Measurements from ENCODE around the gene PHACTR1.

Gene PHACTR1

GRCh38 chr6:12716298-12716916, at the start of gene PHACTR1:
PHACTR1 (plus strand) TSS chr6:12716767.
- no peak within 1 kb of the TSS for H3K9ac ChIP-seq (ENCODE audit: low read depth in 1 of 2, low read length in 2 of 2)
- H3K4me3 ChIP-seq (ENCODE audit: low read length in 2 of 2): no peak within 1 kb of the TSS
- H3K4me1 ChIP-seq (ENCODE audit: control insufficient read depth in 2 of 2, insufficient read depth in 2 of 2, low read length in 2 of 2): no peaks in the 10 kb centered on the region
- no peaks in the 10 kb centered on the region for H3K9me3 ChIP-seq (ENCODE audit: control insufficient read depth in 2 of 2, low read length in 2 of 2)
- H3K36me3 ChIP-seq (ENCODE audit: control insufficient read depth in 2 of 2, insufficient read depth in 2 of 2, low read length in 2 of 2): no peaks in the 10 kb centered on the region
- peaks cover 7% of the 10 kb centered on the region in 2 donors for H3K27me3 ChIP-seq (ENCODE audit: control insufficient read depth in 2 of 2, insufficient read depth in 2 of 2, low read length in 2 of 2)
- H3K27ac ChIP-seq (ENCODE audit: low read depth in 2 of 2, low read length in 2 of 2): no peak within 1 kb of the TSS

GRCh38 chr6:12666886-12667285, 49.7 kb upstream of the PHACTR1 start:
- Histone ChIP-seq H3K4me3 (ENCODE audit: low read length in 2 of 2) (no peak overlapping the region), H3K27me3 (ENCODE audit: control insufficient read depth in 2 of 2, insufficient read depth in 2 of 2, low read length in 2 of 2) (no peaks in the 10 kb centered on the region), H3K9ac (ENCODE audit: low read depth in 1 of 2, low read length in 2 of 2) (no peak overlapping the region), H3K36me3 (ENCODE audit: control insufficient read depth in 2 of 2, insufficient read depth in 2 of 2, low read length in 2 of 2) (no peaks in the 10 kb centered on the region), H3K9me3 (ENCODE audit: control insufficient read depth in 2 of 2, low read length in 2 of 2) (no peaks in the 10 kb centered on the region), H3K4me1 (ENCODE audit: control insufficient read depth in 2 of 2, insufficient read depth in 2 of 2, low read length in 2 of 2) (no peaks in the 10 kb centered on the region), H3K27ac (ENCODE audit: low read depth in 2 of 2, low read length in 2 of 2) (no peak overlapping the region)

- Histone ChIP-seq H3K4me3 (ENCODE audit: low read length in 2 of 2) (no peak overlapping the region), H3K9me3 (ENCODE audit: control insufficient read depth in 2 of 2, low read length in 2 of 2) (no peaks in the 10 kb centered on the region), H3K27ac (ENCODE audit: low read depth in 2 of 2, low read length in 2 of 2) (no peak overlapping the region), H3K27me3 (ENCODE audit: control insufficient read depth in 2 of 2, insufficient read depth in 2 of 2, low read length in 2 of 2) (peaks cover 0 to 2% of the 10 kb centered on the region in 2 donors), H3K4me1 (ENCODE audit: control insufficient read depth in 2 of 2, insufficient read depth in 2 of 2, low read length in 2 of 2) (no peaks in the 10 kb centered on the region), H3K36me3 (ENCODE audit: control insufficient read depth in 2 of 2, insufficient read depth in 2 of 2, low read length in 2 of 2) (no peaks in the 10 kb centered on the region), H3K9ac (ENCODE audit: low read depth in 1 of 2, low read length in 2 of 2) (no peak overlapping the region)
These were observed 40.6 kb upstream of the PHACTR1 start for GRCh38 chr6:12675931-12676330.

GRCh38 chr6:12679341-12679740, 37.2 kb upstream of the PHACTR1 start:
- Histone ChIP-seq H3K27ac (ENCODE audit: low read depth in 2 of 2, low read length in 2 of 2) (no peak overlapping the region), H3K27me3 (ENCODE audit: control insufficient read depth in 2 of 2, insufficient read depth in 2 of 2, low read length in 2 of 2) (no peaks in the 10 kb centered on the region), H3K4me1 (ENCODE audit: control insufficient read depth in 2 of 2, insufficient read depth in 2 of 2, low read length in 2 of 2) (no peaks in the 10 kb centered on the region), H3K9ac (ENCODE audit: low read depth in 1 of 2, low read length in 2 of 2) (no peak overlapping the region), H3K4me3 (ENCODE audit: low read length in 2 of 2) (no peak overlapping the region), H3K9me3 (ENCODE audit: control insufficient read depth in 2 of 2, low read length in 2 of 2) (no peaks in the 10 kb centered on the region), H3K36me3 (ENCODE audit: control insufficient read depth in 2 of 2, insufficient read depth in 2 of 2, low read length in 2 of 2) (no peaks in the 10 kb centered on the region)

- Histone ChIP-seq H3K4me3 (ENCODE audit: low read length in 2 of 2) (no peak overlapping the region), H3K36me3 (ENCODE audit: control insufficient read depth in 2 of 2, insufficient read depth in 2 of 2, low read length in 2 of 2) (no peaks in the 10 kb centered on the region), H3K9ac (ENCODE audit: low read depth in 1 of 2, low read length in 2 of 2) (no peak overlapping the region), H3K27me3 (ENCODE audit: control insufficient read depth in 2 of 2, insufficient read depth in 2 of 2, low read length in 2 of 2) (no peaks in the 10 kb centered on the region), H3K4me1 (ENCODE audit: control insufficient read depth in 2 of 2, insufficient read depth in 2 of 2, low read length in 2 of 2) (no peaks in the 10 kb centered on the region), H3K27ac (ENCODE audit: low read depth in 2 of 2, low read length in 2 of 2) (no peak overlapping the region), H3K9me3 (ENCODE audit: control insufficient read depth in 2 of 2, low read length in 2 of 2) (no peaks in the 10 kb centered on the region)
These were observed 23.4 kb upstream of the PHACTR1 start for GRCh38 chr6:12693122-12693521.

GRCh38 chr6:12698298-12698697, 18.3 kb upstream of the PHACTR1 start:
- H3K27ac ChIP-seq (ENCODE audit: low read depth in 2 of 2, low read length in 2 of 2): no peak overlapping the region
- H3K36me3 ChIP-seq (ENCODE audit: control insufficient read depth in 2 of 2, insufficient read depth in 2 of 2, low read length in 2 of 2): no peaks in the 10 kb centered on the region
- no peak overlapping the region for H3K9ac ChIP-seq (ENCODE audit: low read depth in 1 of 2, low read length in 2 of 2)
- no peaks in the 10 kb centered on the region for H3K4me1 ChIP-seq (ENCODE audit: control insufficient read depth in 2 of 2, insufficient read depth in 2 of 2, low read length in 2 of 2)
- H3K9me3 ChIP-seq (ENCODE audit: control insufficient read depth in 2 of 2, low read length in 2 of 2): no peaks in the 10 kb centered on the region
- no peak overlapping the region for H3K4me3 ChIP-seq (ENCODE audit: low read length in 2 of 2)
- no peaks in the 10 kb centered on the region for H3K27me3 ChIP-seq (ENCODE audit: control insufficient read depth in 2 of 2, insufficient read depth in 2 of 2, low read length in 2 of 2)

- Histone ChIP-seq H3K27me3 (ENCODE audit: control insufficient read depth in 2 of 2, insufficient read depth in 2 of 2, low read length in 2 of 2) (no peaks in the 10 kb centered on the region), H3K9me3 (ENCODE audit: control insufficient read depth in 2 of 2, low read length in 2 of 2) (no peaks in the 10 kb centered on the region), H3K4me1 (ENCODE audit: control insufficient read depth in 2 of 2, insufficient read depth in 2 of 2, low read length in 2 of 2) (no peaks in the 10 kb centered on the region), H3K9ac (ENCODE audit: low read depth in 1 of 2, low read length in 2 of 2) (no peak overlapping the region), H3K27ac (ENCODE audit: low read depth in 2 of 2, low read length in 2 of 2) (no peak overlapping the region), H3K36me3 (ENCODE audit: control insufficient read depth in 2 of 2, insufficient read depth in 2 of 2, low read length in 2 of 2) (no peaks in the 10 kb centered on the region), H3K4me3 (ENCODE audit: low read length in 2 of 2) (no peak overlapping the region)
These were observed 11.6 kb upstream of the PHACTR1 start for GRCh38 chr6:12704946-12705345.

- H3K36me3 ChIP-seq (ENCODE audit: control insufficient read depth in 2 of 2, insufficient read depth in 2 of 2, low read length in 2 of 2): no peaks in the 10 kb centered on the region
- no peak overlapping the region for H3K4me3 ChIP-seq (ENCODE audit: low read length in 2 of 2)
- H3K9ac ChIP-seq (ENCODE audit: low read depth in 1 of 2, low read length in 2 of 2): no peak overlapping the region
- H3K27ac ChIP-seq (ENCODE audit: low read depth in 2 of 2, low read length in 2 of 2): no peak overlapping the region
- H3K4me1 ChIP-seq (ENCODE audit: control insufficient read depth in 2 of 2, insufficient read depth in 2 of 2, low read length in 2 of 2): no peaks in the 10 kb centered on the region
- H3K27me3 ChIP-seq (ENCODE audit: control insufficient read depth in 2 of 2, insufficient read depth in 2 of 2, low read length in 2 of 2): no peaks in the 10 kb centered on the region
- no peaks in the 10 kb centered on the region for H3K9me3 ChIP-seq (ENCODE audit: control insufficient read depth in 2 of 2, low read length in 2 of 2)
These were observed 7.5 kb upstream of the PHACTR1 start for GRCh38 chr6:12709116-12709515.

GRCh38 chr6:12709556-12710232, 6.9 kb upstream of the PHACTR1 start:
- no peaks in the 10 kb centered on the region for H3K9me3 ChIP-seq (ENCODE audit: control insufficient read depth in 2 of 2, low read length in 2 of 2)
- H3K27me3 ChIP-seq (ENCODE audit: control insufficient read depth in 2 of 2, insufficient read depth in 2 of 2, low read length in 2 of 2): no peaks in the 10 kb centered on the region
- no peak overlapping the region for H3K4me3 ChIP-seq (ENCODE audit: low read length in 2 of 2)
- no peak overlapping the region for H3K27ac ChIP-seq (ENCODE audit: low read depth in 2 of 2, low read length in 2 of 2)
- H3K9ac ChIP-seq (ENCODE audit: low read depth in 1 of 2, low read length in 2 of 2): no peak overlapping the region
- H3K4me1 ChIP-seq (ENCODE audit: control insufficient read depth in 2 of 2, insufficient read depth in 2 of 2, low read length in 2 of 2): no peaks in the 10 kb centered on the region
- H3K36me3 ChIP-seq (ENCODE audit: control insufficient read depth in 2 of 2, insufficient read depth in 2 of 2, low read length in 2 of 2): no peaks in the 10 kb centered on the region

- H3K36me3 ChIP-seq (ENCODE audit: control insufficient read depth in 2 of 2, insufficient read depth in 2 of 2, low read length in 2 of 2): no peaks in the 10 kb centered on the region
- H3K27me3 ChIP-seq (ENCODE audit: control insufficient read depth in 2 of 2, insufficient read depth in 2 of 2, low read length in 2 of 2): no peaks in the 10 kb centered on the region
- no peak overlapping the region for H3K4me3 ChIP-seq (ENCODE audit: low read length in 2 of 2)
- H3K9me3 ChIP-seq (ENCODE audit: control insufficient read depth in 2 of 2, low read length in 2 of 2): no peaks in the 10 kb centered on the region
- no peak overlapping the region for H3K9ac ChIP-seq (ENCODE audit: low read depth in 1 of 2, low read length in 2 of 2)
- no peak overlapping the region for H3K27ac ChIP-seq (ENCODE audit: low read depth in 2 of 2, low read length in 2 of 2)
- H3K4me1 ChIP-seq (ENCODE audit: control insufficient read depth in 2 of 2, insufficient read depth in 2 of 2, low read length in 2 of 2): no peaks in the 10 kb centered on the region
These were observed 5.6 kb upstream of the PHACTR1 start for GRCh38 chr6:12710921-12711320.
